Kidney (tissue), 14 donors: ENCODE measurements around the gene SCYL3. TPM values are rescaled to one million over a fixed set of nuclear protein-coding genes. Genes with fewer than 3 reads are reported as not detected.

ENCODE experiments used
- DNase-seq, 5 donors: peaks; one replicate each; pipeline ENCODE4 v3.0.0-alpha.2; 2013 to 2020
- FAIRE-seq: peaks from 2 replicates; lab custom pipeline; 2012; peaks lifted over from hg19 to GRCh38; lab: Jason Lieb, UNC
- H3K27ac ChIP-seq, 2 donors: one replicate each; pipeline ENCODE4 v1.7.0; 2013; ENCODE audit warnings: low read depth in 2 of 2, low read length in 2 of 2, inconsistent platforms in 1 of 2
- H3K27me3 ChIP-seq: one replicate; pipeline ENCODE4 v1.7.1; 2013; ENCODE audit warnings: low read length, inconsistent platforms; ENCODE audit not compliant: control insufficient read depth, insufficient read depth
- H3K36me3 ChIP-seq, 3 donors: one replicate each; pipeline versions ENCODE4 v1.7.0 to v1.7.1; 2013; ENCODE audit warnings: low read length in 3 of 3, control low read depth in 1 of 3, inconsistent platforms in 1 of 3; ENCODE audit not compliant: insufficient read depth in 3 of 3, control insufficient read depth in 2 of 3
- H3K4me1 ChIP-seq, 3 donors: one replicate each; pipeline versions ENCODE4 v1.7.0 to v1.7.1; 2013; ENCODE audit warnings: low read length in 3 of 3, inconsistent platforms in 1 of 3, low read depth in 1 of 3; ENCODE audit not compliant: control insufficient read depth in 2 of 3, insufficient read depth in 2 of 3
- H3K4me3 ChIP-seq, 3 donors: one replicate each; pipeline versions ENCODE4 v1.7.0 to v1.8.1; 2013; ENCODE audit warnings: low read length in 3 of 3, control low read depth in 1 of 3, inconsistent platforms in 1 of 3
- H3K9ac ChIP-seq, 3 donors: one replicate each; pipeline versions ENCODE4 v1.7.0 to v1.7.1; 2013; ENCODE audit warnings: low read length in 3 of 3, control low read depth in 1 of 3, inconsistent platforms in 1 of 3
- H3K9me3 ChIP-seq, 3 donors: one replicate each; pipeline versions ENCODE4 v1.7.0 to v1.7.1; 2013; ENCODE audit warnings: low read length in 3 of 3, control low read depth in 1 of 3, inconsistent platforms in 1 of 3; ENCODE audit not compliant: control insufficient read depth in 2 of 3, insufficient read depth in 1 of 3
- CTCF ChIP-seq: IDR thresholded peaks from 3 replicates; pipeline ENCODE4 v1.5.1; 2012; ENCODE audit warnings: mild to moderate bottlenecking, moderate library complexity, borderline replicate concordance; ENCODE audit not compliant: insufficient read depth; ENCODE audit errors: extremely low read depth
- intact Hi-C: fragments of 100-400 bp; cut with DNase I; formaldehyde crosslinking; loops from one replicate; pipeline ENCODE4 v1.11.1; 2022
- polyA plus RNA-seq: library from polyadenylated mRNA; stranded (reverse); fragments of 350-450 nt; fragmentation: Illumina TruSeq; extraction: RNeasy Lipid Tissue Mini Kit (QIAGEN cat#74804); gene quantifications from one replicate; pipeline ENCODE4 v1.2.3, GENCODE V29; 2014; ENCODE audit warnings: low read depth, low replicate concordance; ENCODE audit not compliant: insufficient read depth
- total RNA-seq: library from RNA; stranded (reverse); fragmentation: NEBNext Ultra II Directional; extraction: Animal tissue kit (Norgen Biotek cat#: 25700); gene quantifications from one replicate; pipeline ENCODE4 v1.2.1, GENCODE V29; 2021
- donor health status: control.
- donor health status: control.
- donor health status: control.
- donor health status: control.
- donor health status: control.
- donor health status: DM: yes; HTN: yes; CAD: no.
- donor health status: Normal renal cell carcinoma (clear cell type).

The SCYL3 gene
- total and polyA plus RNA-seq, 2 donors from 2014 or later, result 5.6 to 14.8 TPM

- peaks cover 0 to 5% (median 0%) of the 10 kb centered on the region in 3 donors for H3K36me3 ChIP-seq
These were observed 58.8 kb downstream of the SCYL3 start for GRCh38 chr1:169834869-169835268.

GRCh38 chr1:169833179-169833901, 60.4 kb downstream of the SCYL3 start:
- DNase-seq, result no peak
- no peak for TF ChIP-seq CTCF
- intact Hi-C loops, result no loop called here

More at GRCh38 chr1:169834869-169835268, 58.8 kb downstream of the SCYL3 start:
- intact Hi-C loops, result no loop called here
- TF ChIP-seq CTCF, result no peak
- DNase-seq (no peak), FAIRE-seq (no peak)
- Histone ChIP-seq H3K4me1 (no peaks in the 10 kb centered on the region), H3K9me3 (peaks cover 0 to 3% (median 0%) of the 10 kb centered on the region in 3 donors), H3K9ac (no peak overlapping the region), H3K4me3 (no peak overlapping the region), H3K27ac (no peak overlapping the region), H3K27me3 (no peaks in the 10 kb centered on the region)

GRCh38 chr1:169829671-169830070, 64.0 kb downstream of the SCYL3 start:
- no peak for FAIRE-seq
- peaks cover 0 to 2% (median 0%) of the 10 kb centered on the region in 3 donors for H3K36me3 ChIP-seq

More at GRCh38 chr1:169833179-169833901, 60.4 kb downstream of the SCYL3 start:
- Histone ChIP-seq H3K27me3 (no peaks in the 10 kb centered on the region), H3K4me1 (no peaks in the 10 kb centered on the region), H3K4me3 (no peak overlapping the region), H3K27ac (no peak overlapping the region), H3K9me3 (no peaks in the 10 kb centered on the region), H3K36me3 (no peaks in the 10 kb centered on the region), H3K9ac (no peak overlapping the region)
- FAIRE-seq, result no peak

More at GRCh38 chr1:169829671-169830070, 64.0 kb downstream of the SCYL3 start:
- Histone ChIP-seq H3K27me3 (no peaks in the 10 kb centered on the region), H3K4me3 (no peak overlapping the region), H3K9me3 (no peaks in the 10 kb centered on the region), H3K9ac (no peak overlapping the region), H3K27ac (no peak overlapping the region), H3K4me1 (no peaks in the 10 kb centered on the region)
- intact Hi-C loops, result no loop called here
- no peak for DNase-seq
- TF ChIP-seq CTCF, result no peak
